Stomach (tissue), 4 donors: Measurements from ENCODE around the gene HNRNPLL.

Experiments
- POLR2A ChIP-seq, 4 donors: fragments of 450-650 bp; IDR thresholded peaks; one replicate each; pipeline ENCODE4 v1.6.1; 2016; ENCODE audit warnings: antibody characterized with exemption in 4 of 4, control low read depth in 2 of 4, mild to moderate bottlenecking in 1 of 4, moderate library complexity in 1 of 4
- POLR2AphosphoS5 ChIP-seq, 3 donors: sonication (generic); formaldehyde crosslinking; IDR thresholded peaks; one replicate each; pipeline ENCODE4 v1.6.1; 2016; ENCODE audit warnings: antibody characterized with exemption in 3 of 3
- TF ChIP-seq, protein P1 (sequence below), 7 experiments: fragments of 450-650 bp in 4 of 7; fragments of 200-600 bp in 3 of 7; sonication (generic) in 3 of 7; IDR thresholded peaks; one replicate each; pipeline ENCODE4 v1.5.1; 2016 to 2019; ENCODE audit warnings: antibody characterized with exemption in 7 of 7, control low read depth in 2 of 7, mild to moderate bottlenecking in 1 of 7

GRCh38 chr2:38546064-38546463 lies 56.7 kb downstream of the HNRNPLL start:
- TF ChIP-seq, protein P1, sequence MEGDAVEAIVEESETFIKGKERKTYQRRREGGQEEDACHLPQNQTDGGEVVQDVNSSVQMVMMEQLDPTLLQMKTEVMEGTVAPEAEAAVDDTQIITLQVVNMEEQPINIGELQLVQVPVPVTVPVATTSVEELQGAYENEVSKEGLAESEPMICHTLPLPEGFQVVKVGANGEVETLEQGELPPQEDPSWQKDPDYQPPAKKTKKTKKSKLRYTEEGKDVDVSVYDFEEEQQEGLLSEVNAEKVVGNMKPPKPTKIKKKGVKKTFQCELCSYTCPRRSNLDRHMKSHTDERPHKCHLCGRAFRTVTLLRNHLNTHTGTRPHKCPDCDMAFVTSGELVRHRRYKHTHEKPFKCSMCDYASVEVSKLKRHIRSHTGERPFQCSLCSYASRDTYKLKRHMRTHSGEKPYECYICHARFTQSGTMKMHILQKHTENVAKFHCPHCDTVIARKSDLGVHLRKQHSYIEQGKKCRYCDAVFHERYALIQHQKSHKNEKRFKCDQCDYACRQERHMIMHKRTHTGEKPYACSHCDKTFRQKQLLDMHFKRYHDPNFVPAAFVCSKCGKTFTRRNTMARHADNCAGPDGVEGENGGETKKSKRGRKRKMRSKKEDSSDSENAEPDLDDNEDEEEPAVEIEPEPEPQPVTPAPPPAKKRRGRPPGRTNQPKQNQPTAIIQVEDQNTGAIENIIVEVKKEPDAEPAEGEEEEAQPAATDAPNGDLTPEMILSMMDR (IDR thresholded peaks at IDR 0.05): no peak
- no peak for TF ChIP-seq POLR2A (IDR thresholded peaks at IDR 0.05)
- TF ChIP-seq POLR2AphosphoS5 (IDR thresholded peaks at IDR 0.05): no peak
